Stimulated activated CD8-positive, alpha-beta memory T cell treated with anti-CD3 and anti-CD28 coated beads, Interleukin-7, amount 100 ng/mL, for 4 hours (primary cell): Measurements from ENCODE around the gene DCHS1.

Experiments
- DNase-seq, 2 donors: peaks; one replicate each; pipeline ENCODE4 v3.0.0-alpha.2; 2020; ENCODE audit warnings: low read depth in 2 of 2

The DCHS1 gene

DNA sequence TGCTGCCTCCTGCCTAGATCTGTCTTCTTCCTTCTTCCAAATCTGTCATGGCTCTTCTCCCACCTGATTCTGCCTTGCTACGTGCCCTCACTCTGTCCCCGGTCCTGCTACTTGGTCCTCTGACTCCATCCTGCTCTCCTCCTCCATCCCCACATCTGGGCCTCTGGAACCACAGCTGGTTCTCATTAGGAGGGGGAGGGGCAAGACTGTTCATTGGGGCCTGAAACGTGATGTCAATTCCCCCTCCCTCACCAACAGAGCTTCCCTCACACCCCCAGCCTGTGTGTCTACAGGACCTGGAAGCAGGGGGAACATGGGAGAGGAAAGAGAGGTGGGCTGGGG is 9.1 kb downstream of the DCHS1 start:
- DNase-seq: no peak

DNA sequence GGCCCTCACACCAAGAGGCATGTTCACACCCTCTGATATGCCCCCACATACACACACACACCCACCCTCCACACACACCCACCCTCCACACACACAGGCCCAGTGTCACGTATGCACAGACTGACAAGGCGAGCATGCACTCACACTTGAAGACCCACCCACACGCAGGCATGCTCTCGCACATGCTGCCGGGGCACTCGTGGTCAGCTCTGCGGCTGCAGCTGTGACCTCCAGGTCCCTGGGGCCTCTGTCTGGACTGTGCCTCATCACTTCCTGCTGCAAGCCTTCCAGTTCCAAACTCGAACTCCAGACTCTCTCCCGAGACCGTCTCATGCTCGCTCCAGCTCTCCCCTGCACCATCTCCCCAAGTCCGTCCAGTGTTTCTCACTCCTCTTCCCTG is 9.5 kb downstream of the DCHS1 start:
- DNase-seq: no peak

DNA sequence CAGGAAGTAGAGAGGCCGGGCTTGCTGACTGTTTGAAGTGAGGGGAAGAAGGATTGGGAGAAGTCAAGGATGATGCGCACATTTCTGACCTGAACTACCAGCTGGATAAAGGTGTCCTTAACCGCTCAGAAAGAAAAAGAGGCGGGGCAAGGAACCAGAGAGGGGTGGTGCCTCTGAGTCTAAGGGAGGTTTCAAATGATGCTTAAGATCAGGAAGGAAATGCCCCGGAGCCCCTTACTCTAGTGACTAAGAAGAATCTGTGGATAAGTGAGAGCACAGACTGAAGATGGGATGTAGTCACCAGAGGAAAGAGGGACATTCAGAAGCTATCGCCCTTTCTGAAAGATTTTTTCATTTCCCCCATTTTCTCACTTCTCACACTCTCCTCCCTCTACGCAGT is 12.7 kb downstream of the DCHS1 start:
- no peak for DNase-seq

DNA sequence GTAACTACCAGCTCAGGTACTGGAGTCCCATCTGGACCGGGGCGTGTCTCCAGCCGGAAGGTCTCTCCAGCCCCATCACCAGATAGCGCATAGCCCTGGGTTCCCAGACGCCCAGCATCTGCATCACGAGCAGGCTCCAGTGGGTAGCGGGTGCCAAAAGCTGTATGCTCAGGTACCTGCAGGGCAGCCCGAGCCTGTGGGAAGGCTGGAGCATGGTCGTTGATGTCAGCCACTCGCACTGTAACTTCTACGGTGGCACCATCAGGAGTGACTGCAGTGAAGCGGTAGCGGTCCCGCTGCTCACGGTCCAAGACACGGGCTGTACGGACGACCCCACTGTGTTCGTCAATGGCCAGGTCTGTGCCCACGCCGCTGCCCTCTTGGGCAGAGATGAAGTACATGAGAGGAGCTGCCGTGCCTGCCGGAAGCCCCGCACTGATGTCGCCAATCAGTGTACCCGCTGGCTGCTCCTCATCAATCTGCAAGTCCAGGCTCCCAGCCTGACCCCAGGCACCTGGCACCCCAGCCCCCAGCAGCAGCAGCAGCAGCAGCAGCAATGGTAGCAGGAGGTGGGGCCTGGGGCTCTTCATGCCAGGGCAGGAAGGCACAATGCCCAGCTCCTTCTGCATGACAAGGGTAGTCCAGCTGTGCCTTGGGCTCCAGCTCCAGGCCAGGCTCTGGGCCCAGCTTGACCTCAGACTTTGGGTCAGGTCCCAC is 14.5 kb downstream of the DCHS1 start:
- DNase-seq: no peak

DNA sequence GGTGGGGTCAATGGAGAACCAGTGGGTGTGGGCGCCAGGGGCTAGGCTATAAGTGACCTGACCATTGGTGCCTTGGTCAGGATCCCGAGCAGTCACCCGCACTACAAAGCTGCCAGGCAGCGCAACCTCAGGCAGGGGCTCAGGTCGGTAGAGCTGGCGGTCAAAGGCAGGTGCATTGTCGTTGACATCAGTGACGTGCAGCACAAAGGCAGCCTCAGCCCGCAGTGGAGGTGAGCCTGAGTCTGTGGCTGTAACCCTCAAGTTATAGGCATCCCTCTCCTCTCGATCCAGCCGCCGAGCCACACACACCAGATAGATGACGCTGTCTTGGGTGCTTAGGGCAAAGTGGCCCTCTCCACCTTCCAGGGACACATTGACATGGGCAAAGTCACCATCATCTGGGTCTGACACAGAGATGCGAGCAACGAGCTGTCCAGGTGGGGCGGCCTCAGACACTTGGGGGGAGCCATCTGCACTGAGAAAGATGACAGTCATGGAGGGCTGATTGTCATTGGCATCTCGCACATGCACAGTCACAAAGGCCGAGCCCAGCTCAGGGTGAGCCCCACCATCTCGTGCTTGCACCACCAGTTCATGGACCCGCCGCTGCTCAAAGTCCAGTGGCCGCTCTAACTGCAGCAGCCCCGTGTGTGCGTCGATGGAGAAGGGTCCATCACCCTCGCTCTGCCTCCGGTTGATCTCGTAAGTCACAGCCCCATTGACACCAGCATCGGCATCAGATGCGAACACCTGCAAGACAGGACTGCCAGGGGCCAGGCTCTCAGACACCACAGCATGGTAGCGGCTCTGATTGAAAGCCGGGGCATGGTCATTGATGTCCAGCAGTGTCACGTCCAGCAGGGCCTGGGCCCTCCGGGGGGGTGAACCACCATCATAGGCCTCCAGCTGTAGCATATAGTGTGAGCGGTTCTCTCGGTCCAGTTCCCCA is 15.3 kb downstream of the DCHS1 start:
- DNase-seq: no peak

DNA sequence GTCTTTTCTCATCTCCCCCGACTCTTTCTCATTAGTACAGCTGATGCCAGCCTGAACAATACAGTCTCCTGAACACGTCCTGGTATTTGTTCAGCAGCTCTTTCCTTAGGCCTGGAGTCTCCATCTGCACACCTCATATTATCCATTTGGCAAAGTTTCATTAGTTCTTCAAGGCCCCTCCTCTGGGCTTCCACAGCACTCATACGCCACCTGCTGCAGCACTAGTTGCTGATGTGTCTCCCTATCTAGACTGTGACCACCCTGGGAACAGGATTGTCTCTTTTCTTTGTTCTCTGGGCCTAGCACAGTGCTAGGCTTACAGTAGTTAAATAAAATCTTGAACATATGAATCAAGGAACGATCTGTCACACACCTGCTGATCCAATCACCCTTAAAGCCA is 17.2 kb downstream of the DCHS1 start:
- DNase-seq: no peak

DNA sequence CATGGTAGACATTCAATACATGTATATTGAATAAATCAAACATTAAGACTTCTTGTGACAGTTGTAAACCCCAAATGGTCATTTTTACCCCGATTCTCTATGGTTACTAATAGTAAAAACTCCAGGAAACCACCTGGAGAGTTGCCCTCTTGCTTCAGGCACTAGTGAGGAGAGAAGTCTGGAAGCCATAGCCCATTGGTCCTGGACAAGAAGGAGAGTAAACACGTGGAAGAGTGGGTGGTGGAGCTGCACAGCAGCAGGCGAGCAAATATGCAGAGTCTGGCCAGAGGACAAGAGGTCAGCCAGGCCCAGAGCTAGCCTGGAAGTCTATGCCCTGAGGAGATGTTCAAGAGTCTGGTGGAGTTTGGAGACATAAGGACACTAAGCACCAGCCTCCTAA is 17.7 kb downstream of the DCHS1 start:
- DNase-seq: no peak

DNA sequence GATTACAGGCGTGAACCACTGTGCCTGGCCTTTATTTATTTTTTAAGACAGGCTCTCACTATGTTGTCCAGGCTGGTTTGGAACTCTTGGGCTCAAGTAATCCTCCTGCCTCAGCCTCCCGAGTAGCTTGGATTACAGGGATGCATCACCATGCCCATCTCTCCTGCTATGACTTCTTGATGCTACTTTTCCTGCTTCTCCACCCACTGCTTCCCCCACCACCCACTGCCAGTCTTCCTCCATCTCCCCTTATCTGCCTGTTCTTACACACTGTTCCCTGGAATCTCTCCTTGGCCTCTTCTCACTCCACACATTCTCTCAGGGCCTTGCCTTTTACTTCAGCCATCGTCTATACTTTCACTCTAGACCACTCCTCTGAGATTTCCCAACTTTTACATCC is 19.1 kb downstream of the DCHS1 start:
- DNase-seq: no peak

DNA sequence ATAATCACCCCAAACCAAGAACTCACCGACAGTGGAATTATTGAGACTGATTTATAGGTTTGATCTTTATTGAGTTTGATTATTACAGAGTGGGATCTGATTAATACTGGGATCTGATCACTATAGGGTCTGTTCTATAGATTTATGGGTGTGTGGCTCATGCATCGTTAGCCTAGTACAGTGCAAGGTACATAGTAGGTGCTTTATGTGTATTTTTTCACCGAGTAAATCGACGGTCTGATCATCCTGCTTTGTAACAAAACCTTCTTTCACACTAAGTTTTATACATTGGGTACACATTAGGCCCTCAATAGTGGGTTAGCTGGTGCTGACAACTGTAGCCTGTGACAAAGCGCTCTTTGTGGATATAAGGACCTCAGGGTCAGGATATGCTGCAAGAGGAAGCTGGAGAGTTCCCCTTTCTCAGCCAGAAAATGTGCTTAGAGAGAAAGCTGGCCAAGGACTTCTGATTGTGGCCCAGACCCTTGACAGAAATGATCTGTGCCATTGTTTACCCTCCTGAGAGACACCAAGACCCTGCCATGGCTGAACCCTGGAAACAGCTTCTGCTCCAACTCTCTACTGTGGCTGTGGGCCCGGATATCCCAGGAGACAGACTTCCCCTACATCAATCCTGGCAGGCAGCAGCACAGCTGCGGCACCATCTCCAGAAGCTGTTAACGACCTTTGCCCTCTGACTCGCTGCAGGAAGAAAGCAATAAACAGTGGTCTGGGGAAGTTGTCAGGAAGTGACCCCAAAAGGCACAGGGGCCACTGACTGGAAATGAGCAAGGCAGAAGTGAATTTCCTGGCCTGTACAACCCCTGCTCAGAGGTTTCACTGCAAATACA is 20.3 kb downstream of the DCHS1 start:
- no peak for DNase-seq

DNA sequence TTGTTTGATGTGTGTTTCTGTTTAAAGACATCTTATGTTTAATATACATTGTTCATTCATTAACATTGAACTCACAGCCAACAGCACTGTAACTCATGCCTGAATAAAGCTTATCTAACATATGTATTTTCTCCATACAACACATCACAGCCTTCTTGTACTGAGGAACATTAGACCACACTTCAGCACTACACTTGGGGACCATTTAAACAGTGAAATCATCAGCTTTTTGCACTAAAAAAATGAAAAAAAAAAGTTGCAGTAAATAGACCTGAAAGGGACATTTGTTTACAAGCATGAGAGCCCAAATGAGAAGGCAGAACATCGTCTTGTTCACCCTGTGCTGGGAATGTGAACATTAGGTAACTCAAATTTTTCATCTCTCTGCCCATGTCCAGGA is 21.1 kb downstream of the DCHS1 start:
- DNase-seq: no peak

DNA sequence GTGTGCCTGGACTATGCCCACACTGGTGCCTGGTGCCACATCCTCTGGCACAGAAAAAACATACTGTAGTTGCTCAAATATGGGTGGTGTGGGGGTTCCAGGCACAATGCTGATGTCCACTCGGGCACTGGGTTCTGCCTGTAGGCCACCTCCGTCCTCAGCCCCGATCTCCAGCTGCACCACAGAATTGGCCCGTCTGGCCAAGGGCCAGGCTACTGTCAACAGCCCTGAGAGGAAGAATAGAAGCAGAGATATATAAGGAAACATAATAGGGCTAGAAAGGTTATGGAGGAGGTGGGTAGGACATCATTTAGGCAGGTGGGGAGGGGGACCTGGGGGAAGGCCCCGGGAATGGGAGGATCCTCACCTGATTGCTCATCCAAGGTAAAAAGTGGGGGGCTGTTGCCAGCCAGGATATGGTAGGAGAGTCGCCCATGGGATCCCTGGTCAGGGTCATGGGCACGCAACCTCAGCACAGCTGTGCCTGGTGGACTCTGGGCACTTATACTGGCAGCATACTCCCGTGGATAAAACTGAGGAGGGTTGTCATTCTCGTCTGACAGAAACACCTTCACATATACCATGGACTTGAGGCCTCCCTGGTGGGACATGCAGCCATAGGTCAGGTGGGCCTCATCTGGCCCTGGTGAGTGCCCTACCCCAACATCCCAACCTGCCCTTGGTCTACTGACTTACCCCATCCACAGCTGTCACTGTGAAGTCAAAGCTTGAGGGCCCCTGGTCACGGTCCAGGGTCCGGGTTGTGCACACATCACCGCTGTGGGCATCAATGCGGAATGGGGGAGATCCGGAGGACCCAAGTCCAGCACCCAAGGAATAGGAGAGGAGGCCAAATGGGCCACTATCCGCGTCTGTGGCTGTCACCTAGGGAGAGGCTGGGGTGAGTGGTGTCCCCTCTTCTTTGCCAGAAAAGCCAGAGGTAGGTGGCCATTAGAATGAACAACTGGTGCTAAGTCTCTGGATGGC is 21.9 kb downstream of the DCHS1 start:
- no peak for DNase-seq

DNA sequence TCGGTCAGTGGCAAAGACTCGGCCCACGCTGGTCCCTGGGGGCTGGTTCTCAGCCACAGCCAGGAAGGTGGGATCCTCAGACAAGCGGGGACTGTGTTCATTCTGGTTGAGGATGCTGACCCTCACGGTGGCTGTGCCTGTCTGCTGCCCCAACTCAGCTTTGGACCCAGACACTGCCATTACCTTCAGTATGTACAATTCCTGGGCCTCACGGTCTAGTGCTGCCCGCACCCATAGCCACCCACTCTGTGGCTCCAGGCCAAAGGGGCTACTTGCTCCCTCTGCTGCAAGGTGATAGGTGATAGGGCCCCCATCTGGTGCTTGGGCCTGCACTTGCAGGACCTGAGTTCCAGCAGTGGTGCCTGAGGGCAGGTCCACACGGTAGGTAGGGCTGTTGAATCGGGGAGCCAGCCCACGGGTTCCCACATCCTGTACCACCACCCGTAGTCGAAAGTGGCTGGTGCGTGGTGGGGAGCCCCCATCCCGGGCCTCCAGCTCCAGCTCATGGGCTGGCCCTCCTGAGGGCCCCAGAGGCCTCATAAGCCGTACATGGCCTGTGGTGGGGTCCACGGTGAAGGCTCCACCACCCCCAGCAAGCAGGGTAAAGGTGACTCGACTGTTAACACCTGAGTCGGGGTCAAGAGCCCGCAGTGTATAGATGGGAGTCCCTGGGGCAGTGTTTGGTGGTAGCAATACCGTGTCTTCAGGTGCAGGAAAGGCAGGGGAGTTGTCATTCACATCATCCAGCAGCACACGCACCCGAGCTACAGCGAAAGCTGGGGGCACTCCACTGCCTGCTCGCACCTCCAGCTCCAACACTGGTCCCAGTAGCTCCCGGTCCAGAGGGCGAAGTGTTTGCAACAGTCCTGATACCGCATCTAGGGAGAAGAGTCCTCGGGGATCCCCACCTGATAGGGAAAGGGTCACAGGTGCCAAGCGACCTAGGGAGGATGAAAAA is 23.2 kb downstream of the DCHS1 start:
- DNase-seq: no peak

DNA sequence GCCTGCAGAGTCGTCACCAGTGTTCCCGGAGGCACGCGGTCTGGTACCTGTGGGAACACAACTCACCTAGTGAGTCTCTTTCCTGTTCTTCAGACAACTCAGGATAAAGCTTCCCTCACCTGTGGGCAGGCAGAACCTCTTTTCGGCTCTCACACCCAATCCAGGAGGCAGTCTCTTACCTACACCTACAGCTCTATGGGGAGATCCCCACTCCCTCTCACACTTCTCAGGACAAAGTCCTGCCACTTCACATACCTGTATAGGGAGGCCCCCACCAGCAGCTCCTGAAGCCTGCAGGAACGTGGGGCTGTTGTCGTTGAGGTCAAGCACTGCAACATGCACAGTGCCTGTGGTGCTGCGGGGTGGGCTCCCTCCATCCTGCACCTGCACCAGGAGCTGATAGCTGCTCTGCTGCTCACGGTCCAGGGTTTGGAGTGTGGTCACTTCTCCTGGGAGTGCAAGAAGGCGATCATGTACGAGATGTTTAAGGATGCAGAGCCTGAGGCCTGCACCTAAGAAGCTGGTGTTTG is 24.2 kb downstream of the DCHS1 start:
- no peak for DNase-seq

DNA sequence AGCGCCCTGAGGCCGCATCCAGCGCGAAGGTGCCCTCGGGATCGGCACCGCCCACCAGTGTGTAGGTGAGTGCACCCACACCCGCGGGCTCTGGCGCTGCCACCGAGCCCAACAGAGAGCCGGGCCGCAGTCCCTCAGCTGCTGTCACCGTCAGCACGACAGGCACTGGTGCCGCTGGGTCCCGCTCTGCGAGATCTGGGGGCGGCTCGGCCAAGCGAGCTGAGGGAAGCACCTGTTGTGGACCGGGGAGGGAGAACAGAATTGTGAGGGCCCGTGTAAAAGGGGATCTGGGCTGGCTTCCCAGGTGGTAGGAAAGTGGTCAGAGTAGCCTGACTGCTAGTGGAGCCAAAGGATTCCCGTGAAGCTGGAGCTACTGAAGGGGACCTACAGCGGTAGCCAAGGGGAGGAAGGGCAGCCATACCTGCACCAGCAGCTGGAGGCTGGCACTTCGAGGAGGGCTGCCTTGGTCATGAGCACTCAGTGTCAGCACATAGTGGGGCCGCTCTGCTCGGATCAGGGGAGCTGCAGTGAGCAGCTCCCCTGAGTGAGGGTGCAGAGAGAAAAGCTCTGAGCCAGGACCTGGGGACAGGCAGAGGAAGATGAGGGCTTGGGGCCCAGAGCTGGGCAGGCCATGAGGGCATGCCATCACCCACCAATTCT is 24.8 kb downstream of the DCHS1 start:
- no peak for DNase-seq

DNA sequence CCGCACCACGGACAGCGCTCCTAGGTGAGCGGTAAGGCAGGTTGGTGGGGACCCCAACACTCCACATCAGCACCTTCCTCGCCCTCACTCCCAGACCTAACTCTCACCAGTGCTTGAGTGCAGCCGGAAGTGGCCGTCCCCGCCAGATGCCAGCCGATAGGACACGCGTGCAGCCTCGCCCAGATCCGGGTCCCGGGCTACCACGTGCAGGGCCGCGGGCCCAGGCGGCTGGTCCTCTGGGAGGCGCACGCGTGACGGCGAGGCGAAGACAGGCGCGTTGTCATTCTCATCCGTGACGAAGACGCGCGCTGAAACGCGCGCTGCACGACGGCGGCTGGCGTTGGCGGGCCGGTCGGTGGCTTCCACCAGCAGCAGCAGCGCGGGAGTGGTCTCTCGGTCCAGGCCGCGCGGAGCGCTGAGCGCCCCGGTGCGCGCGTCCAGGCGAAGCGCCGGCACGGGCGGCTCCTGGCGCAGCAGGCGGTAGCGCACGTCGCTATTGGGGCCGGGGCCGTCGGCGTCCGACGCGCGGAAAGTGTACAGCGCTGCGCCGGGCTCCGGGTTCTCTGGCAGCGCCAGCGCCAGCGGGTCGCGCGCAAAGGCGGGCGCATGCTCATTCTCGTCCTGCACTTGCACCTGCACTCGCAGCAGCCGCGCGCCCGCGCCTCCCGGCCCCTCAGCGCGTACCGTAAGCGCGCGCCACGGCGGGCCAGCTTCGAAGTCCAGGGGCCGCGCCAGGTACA is 25.5 kb downstream of the DCHS1 start:
- DNase-seq: no peak

DNA sequence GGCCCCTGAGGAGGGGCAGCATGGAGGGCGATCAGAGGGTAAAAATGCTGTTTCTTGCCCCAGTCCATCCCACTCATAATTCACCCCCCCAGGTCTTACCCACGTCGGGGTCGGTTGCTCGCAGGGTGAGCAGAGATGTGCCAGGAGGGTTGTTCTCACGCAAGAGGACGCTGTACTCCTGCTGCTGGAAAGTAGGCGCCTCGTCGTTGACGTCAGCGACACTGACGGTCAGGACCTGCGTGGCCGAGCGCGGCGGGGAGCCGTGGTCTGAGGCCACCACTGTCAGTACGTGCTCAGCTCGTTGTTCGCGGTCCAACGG is 26.1 kb downstream of the DCHS1 start:
- no peak for DNase-seq

DNA sequence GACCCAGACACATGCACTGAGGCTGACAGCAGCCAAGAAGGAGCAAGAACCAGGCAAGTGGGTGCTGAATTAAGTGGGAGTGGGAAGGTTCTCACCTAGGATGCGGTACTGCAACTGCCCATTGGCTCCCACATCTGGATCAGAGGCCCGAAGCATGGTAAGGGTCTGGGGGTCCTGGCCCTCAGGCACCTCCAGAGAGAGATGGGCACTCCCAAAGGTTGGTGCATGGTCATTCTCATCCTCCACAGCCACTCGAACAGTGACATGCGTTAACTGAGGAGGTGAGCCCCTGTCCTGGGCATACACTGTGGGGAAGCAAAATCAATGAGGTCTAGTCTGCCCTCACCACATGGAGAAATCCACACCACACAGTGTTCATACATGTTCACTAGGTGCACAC is 27.1 kb downstream of the DCHS1 start:
- no peak for DNase-seq

DNA sequence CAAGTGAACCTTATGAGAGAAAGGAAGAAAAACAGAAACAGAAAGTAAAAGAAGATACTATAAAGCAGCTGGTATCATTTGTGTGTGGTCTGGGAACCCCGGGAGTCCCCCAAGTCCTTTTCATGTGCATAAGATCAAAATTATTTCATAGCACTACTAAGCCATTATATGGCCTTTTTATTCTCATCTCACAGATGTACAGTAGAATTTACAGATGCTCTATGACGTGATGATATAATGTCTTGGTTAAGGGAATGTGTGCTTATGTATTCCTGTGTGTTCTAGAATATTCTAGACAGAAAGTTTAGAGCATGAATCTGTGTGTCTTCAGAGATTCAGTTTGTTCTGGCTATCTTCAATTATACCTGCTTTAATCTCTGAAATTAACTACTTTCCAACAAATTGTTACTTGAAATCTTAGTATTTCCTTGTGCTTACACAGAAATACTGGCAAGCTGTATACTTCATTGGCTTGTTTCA is 27.8 kb downstream of the DCHS1 start:
- DNase-seq: peak in 1 of 2 donors; percentile 24
